Fibroblast of peridontal ligament (primary cell): Measurements from ENCODE around the gene TUT1.
"Not testable (repeated sequence)": the region's sequence is repeated elsewhere in the genome, so short reads cannot be mapped to it uniquely, and the experiment has no call there.

Experiments
- DNase-seq: peaks from one replicate; pipeline ENCODE4 v3.0.0-alpha.2; 2010; ENCODE audit errors: extremely low read depth

Gene TUT1

GRCh38 chr11:62591448-62592145 is at the start of gene TUT1:
Gene TUT1, minus strand, starts transcription at chr11:62591523. Its CDS starts 38 bp downstream, at chr11:62591485.
- DNase-seq, result peak; percentile 99

- no peak for DNase-seq
These were observed 41.2 kb upstream of the TUT1 start for GRCh38 chr11:62632492-62632891.

GRCh38 chr11:62627713-62628112 is 36.4 kb upstream of the TUT1 start:
- DNase-seq, result no peak

- DNase-seq, result no peak
These were observed 31.3 kb upstream of the TUT1 start for GRCh38 chr11:62622476-62623089.

- DNase-seq, result peak; percentile 97
These were observed 30.5 kb upstream of the TUT1 start, which contains the start of gene B3GAT3 for GRCh38 chr11:62621567-62622470. Gene B3GAT3, minus strand, starts transcription at chr11:62621986. Its CDS starts 39 bp downstream, at chr11:62621947.

GRCh38 chr11:62621027-62621566 is 29.8 kb upstream of the TUT1 start:
- peak; percentile 44 for DNase-seq

- DNase-seq, result not testable (repeated sequence)
These were observed 25.6 kb upstream of the TUT1 start for GRCh38 chr11:62616957-62617356.

GRCh38 chr11:62615521-62615920 is 24.2 kb upstream of the TUT1 start:
- DNase-seq, result no peak

GRCh38 chr11:62614275-62614674 is 23.0 kb upstream of the TUT1 start:
- no peak for DNase-seq

GRCh38 chr11:62613291-62613778 is 22.0 kb upstream of the TUT1 start:
- no peak for DNase-seq

- peak; percentile 75 for DNase-seq
These were observed 21.3 kb upstream of the TUT1 start, which contains the start of the genes EML3 and ROM1 for GRCh38 chr11:62612366-62613290. Gene EML3, minus strand, starts transcription at chr11:62612775. Its CDS starts 318 bp downstream, at chr11:62612457. Gene ROM1, plus strand, starts transcription at chr11:62613257. Its CDS starts 25 bp downstream, at chr11:62613282.

- DNase-seq, result peak; percentile 67
These were observed 20.5 kb upstream of the TUT1 start for GRCh38 chr11:62611705-62612365.

- DNase-seq, result no peak
These were observed 19.7 kb upstream of the TUT1 start for GRCh38 chr11:62610814-62611704.

- DNase-seq, result no peak
These were observed 19.1 kb upstream of the TUT1 start for GRCh38 chr11:62610403-62610802.

- DNase-seq, result no peak
These were observed 17.5 kb upstream of the TUT1 start for GRCh38 chr11:62608776-62609175.

- no peak for DNase-seq
These were observed 16.4 kb upstream of the TUT1 start for GRCh38 chr11:62607714-62608113.

- no peak for DNase-seq
These were observed 14.6 kb upstream of the TUT1 start for GRCh38 chr11:62605902-62606301.

GRCh38 chr11:62605467-62605866 is 14.1 kb upstream of the TUT1 start:
- DNase-seq, result no peak
